Effector memory CD4-positive, alpha-beta T cell (primary cell): ENCODE results near the gene ADAMTSL2.

ENCODE experiments used
- DNase-seq, 3 donors: peaks; one replicate each; pipeline ENCODE4 v3.0.0-alpha.2; 2020
- H3K27ac ChIP-seq: 2 replicates; pipeline ENCODE4 v1.7.0; 2013; ENCODE audit warnings: mild to moderate bottlenecking, low read length, moderate library complexity; ENCODE audit not compliant: insufficient read depth, poor library complexity, severe bottlenecking
- H3K27me3 ChIP-seq: replicated peaks from 2 replicates; pipeline ENCODE4 v1.7.0; 2013; ENCODE audit warnings: mild to moderate bottlenecking, low read length; ENCODE audit not compliant: insufficient read depth, control insufficient read depth, poor library complexity, severe bottlenecking
- H3K36me3 ChIP-seq: 2 replicates; pipeline ENCODE4 v1.7.0; 2013; ENCODE audit warnings: mild to moderate bottlenecking, low read length, moderate library complexity; ENCODE audit not compliant: control insufficient read depth, insufficient read depth
- H3K4me1 ChIP-seq: 2 replicates; pipeline ENCODE4 v1.7.0; 2013; ENCODE audit warnings: low read length, mild to moderate bottlenecking; ENCODE audit not compliant: control insufficient read depth, insufficient read depth, poor library complexity, severe bottlenecking
- H3K4me3 ChIP-seq: 2 replicates; pipeline ENCODE4 v1.7.0; 2013; ENCODE audit warnings: low read length, low read depth, mild to moderate bottlenecking; ENCODE audit not compliant: insufficient read depth, poor library complexity, severe bottlenecking
- H3K9me3 ChIP-seq: 2 replicates; pipeline ENCODE4 v1.7.0; 2013; ENCODE audit warnings: mild to moderate bottlenecking, low read length, moderate library complexity; ENCODE audit not compliant: control insufficient read depth

ADAMTSL2 gene

GRCh38 chr9:133612816-133613215 lies 78.3 kb downstream of the ADAMTSL2 start:
- H3K27me3 ChIP-seq = peaks cover 6% of the 10 kb centered on the region
- no peaks in the 10 kb centered on the region for H3K9me3 ChIP-seq
- H3K4me1 ChIP-seq = no peaks in the 10 kb centered on the region
- no peak overlapping the region for H3K4me3 ChIP-seq
- no peak for DNase-seq
- H3K27ac ChIP-seq = no peak overlapping the region
- no peaks in the 10 kb centered on the region for H3K36me3 ChIP-seq

GRCh38 chr9:133613432-133613831 lies 78.9 kb downstream of the ADAMTSL2 start:
- Histone ChIP-seq H3K4me3 (no peak overlapping the region), H3K4me1 (no peaks in the 10 kb centered on the region), H3K36me3 (no peaks in the 10 kb centered on the region), H3K27me3 (peaks cover 6% of the 10 kb centered on the region), H3K27ac (no peak overlapping the region), H3K9me3 (no peaks in the 10 kb centered on the region)
- no peak for DNase-seq

- DNase-seq = no peak
- peaks cover 6% of the 10 kb centered on the region for H3K27me3 ChIP-seq
- H3K36me3 ChIP-seq = no peaks in the 10 kb centered on the region
These were observed 79.6 kb downstream of the ADAMTSL2 start for GRCh38 chr9:133614056-133614455.

GRCh38 chr9:133614678-133615077 lies 80.2 kb downstream of the ADAMTSL2 start:
- H3K4me1 ChIP-seq = peaks cover 3% of the 10 kb centered on the region
- no peaks in the 10 kb centered on the region for H3K36me3 ChIP-seq
- H3K27ac ChIP-seq = no peak overlapping the region
- no peaks in the 10 kb centered on the region for H3K9me3 ChIP-seq
- no peak overlapping the region for H3K4me3 ChIP-seq
- H3K27me3 ChIP-seq = peaks cover 3% of the 10 kb centered on the region
- no peak for DNase-seq

More at GRCh38 chr9:133614056-133614455, 79.6 kb downstream of the ADAMTSL2 start:
- Histone ChIP-seq H3K4me1 (no peaks in the 10 kb centered on the region), H3K9me3 (no peaks in the 10 kb centered on the region), H3K4me3 (no peak overlapping the region), H3K27ac (no peak overlapping the region)

- Histone ChIP-seq H3K4me1 (peaks cover 7% of the 10 kb centered on the region), H3K36me3 (no peaks in the 10 kb centered on the region), H3K27ac (no peak overlapping the region), H3K27me3 (no peaks in the 10 kb centered on the region), H3K9me3 (no peaks in the 10 kb centered on the region), H3K4me3 (no peak overlapping the region)
- DNase-seq = no peak
These were observed 80.7 kb downstream of the ADAMTSL2 start for GRCh38 chr9:133615186-133615585.

GRCh38 chr9:133615606-133616188 lies 81.2 kb downstream of the ADAMTSL2 start:
- H3K9me3 ChIP-seq = no peaks in the 10 kb centered on the region
- H3K4me1 ChIP-seq = peaks cover 9% of the 10 kb centered on the region

GRCh38 chr9:133616643-133617405 lies 82.3 kb downstream of the ADAMTSL2 start:
- no peak overlapping the region for H3K27ac ChIP-seq
- no peaks in the 10 kb centered on the region for H3K9me3 ChIP-seq
- peaks cover 14% of the 10 kb centered on the region for H3K4me1 ChIP-seq
- DNase-seq = no peak
- no peaks in the 10 kb centered on the region for H3K27me3 ChIP-seq
- H3K4me3 ChIP-seq = no peak overlapping the region
- H3K36me3 ChIP-seq = no peaks in the 10 kb centered on the region

More at GRCh38 chr9:133615606-133616188, 81.2 kb downstream of the ADAMTSL2 start:
- Histone ChIP-seq H3K27me3 (no peaks in the 10 kb centered on the region), H3K27ac (no peak overlapping the region), H3K4me3 (no peak overlapping the region), H3K36me3 (no peaks in the 10 kb centered on the region)
- DNase-seq = no peak

- no peak overlapping the region for H3K27ac ChIP-seq
- DNase-seq = no peak
- no peak overlapping the region for H3K4me3 ChIP-seq
- peaks cover 14% of the 10 kb centered on the region for H3K4me1 ChIP-seq
- no peaks in the 10 kb centered on the region for H3K27me3 ChIP-seq
- H3K9me3 ChIP-seq = no peaks in the 10 kb centered on the region
- no peaks in the 10 kb centered on the region for H3K36me3 ChIP-seq
These were observed 84.2 kb downstream of the ADAMTSL2 start for GRCh38 chr9:133618726-133619125.

GRCh38 chr9:133619791-133620190 lies 85.3 kb downstream of the ADAMTSL2 start:
- no peaks in the 10 kb centered on the region for H3K9me3 ChIP-seq
- H3K27ac ChIP-seq = no peak overlapping the region
- peak; percentile 27 to 49 (median 33) for DNase-seq
- H3K4me3 ChIP-seq = no peak overlapping the region
- no peaks in the 10 kb centered on the region for H3K36me3 ChIP-seq
- H3K27me3 ChIP-seq = no peaks in the 10 kb centered on the region
- H3K4me1 ChIP-seq = peaks cover 14% of the 10 kb centered on the region

- Histone ChIP-seq H3K4me3 (no peak overlapping the region), H3K36me3 (no peaks in the 10 kb centered on the region), H3K27me3 (no peaks in the 10 kb centered on the region), H3K9me3 (no peaks in the 10 kb centered on the region), H3K4me1 (peaks cover 14% of the 10 kb centered on the region), H3K27ac (no peak overlapping the region)
- no peak for DNase-seq
These were observed 87.3 kb downstream of the ADAMTSL2 start for GRCh38 chr9:133621725-133622267.
